ENCODE measurements around the gene STIMATE.

- TF ChIP-seq POLR2A (IDR thresholded peaks at IDR 0.05) (no peak), CTCF (IDR thresholded peaks at IDR 0.05 in 8 of 11, conservative IDR thresholded peaks at IDR 0.05 in 3 of 11) (peak in 8 of 11 experiments; percentile 15 to 65 (median 49)), POLR2AphosphoS5 (IDR thresholded peaks at IDR 0.05) (no peak)
Observed at GRCh38 chr3:52820736-52821135, 76.6 kb downstream of the STIMATE start.

All from spleen (tissue), 7 donors.